Activated CD4-positive, alpha-beta T cell treated with anti-CD3 and anti-CD28 coated beads, Interleukin-2, amount 50 U/mL, for 1 hour (primary cell): ENCODE results near the gene AKT1.

Source experiments
- DNase-seq: peaks from one replicate; pipeline ENCODE4 v3.0.0-alpha.2; 2020

Gene AKT1

GRCh38 chr14:104771374-104771773, 24.2 kb downstream of the AKT1 start:
- DNase-seq: no peak

DNA sequence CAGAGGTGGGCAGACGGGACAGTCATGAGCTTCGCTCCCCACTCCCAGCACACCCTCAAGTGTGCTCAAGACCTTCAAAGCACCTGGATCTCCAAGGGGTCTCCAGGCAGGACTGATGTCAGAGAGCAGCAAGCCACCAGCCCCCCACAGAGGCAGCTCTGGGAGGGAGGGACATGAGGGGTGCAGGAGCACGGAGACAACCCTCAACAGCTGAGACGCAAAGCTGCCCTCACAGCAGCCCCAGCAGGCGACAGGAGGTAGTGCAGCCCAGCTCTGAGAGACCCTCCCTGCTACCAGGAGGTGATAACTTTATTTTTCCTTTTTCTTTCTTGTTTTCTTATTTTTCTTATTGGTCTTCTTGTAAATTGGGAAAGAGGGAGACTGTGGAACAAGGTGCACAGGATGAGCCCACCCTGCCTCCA, 24.7 kb downstream of the AKT1 start:
- no peak for DNase-seq

- DNase-seq: no peak
Measured at GRCh38 chr14:104770072-104770579, 25.4 kb downstream of the AKT1 start.

DNA sequence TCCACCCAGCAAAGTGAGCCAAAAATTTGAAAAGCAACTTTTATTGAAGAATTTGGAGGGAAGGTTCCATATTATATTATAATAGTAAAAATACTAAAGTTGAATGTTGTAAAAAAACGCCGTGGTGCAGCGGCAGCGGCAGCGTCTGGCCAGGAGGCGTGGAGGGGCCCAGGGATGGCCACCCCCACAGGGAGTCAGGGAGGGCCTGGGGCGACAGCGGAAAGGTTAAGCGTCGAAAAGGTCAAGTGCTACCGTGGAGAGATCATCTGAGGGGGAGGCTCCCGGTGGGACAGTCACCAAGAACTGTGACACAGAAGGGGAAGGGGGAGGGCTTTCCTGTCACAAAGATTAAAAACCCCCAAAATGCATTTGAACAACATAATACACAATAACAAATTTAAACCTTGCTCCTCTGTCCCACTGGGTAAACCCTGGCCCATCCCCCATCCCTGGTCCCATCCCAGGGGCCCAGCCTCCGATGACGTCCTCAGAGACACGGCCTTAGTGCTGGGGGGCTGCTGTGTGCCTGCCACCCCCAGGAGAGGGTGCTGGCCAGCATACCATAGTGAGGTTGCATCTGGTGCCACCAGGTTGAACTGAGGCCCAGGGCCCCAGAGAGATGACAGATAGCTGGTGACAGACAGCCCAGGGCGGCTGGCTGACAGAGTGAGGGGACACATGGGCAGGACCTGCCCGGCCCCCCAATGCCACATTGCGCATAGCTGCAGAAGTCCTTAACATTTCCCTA, 26.1 kb downstream of the AKT1 start:
- no peak for DNase-seq

- peak; percentile 93 for DNase-seq
Measured at GRCh38 chr14:104768437-104769323, 26.9 kb downstream of the AKT1 start.

- DNase-seq: no peak
Measured at GRCh38 chr14:104767634-104767918, 28.0 kb downstream of the AKT1 start.

- no peak for DNase-seq
Measured at GRCh38 chr14:104766863-104767633, 28.5 kb downstream of the AKT1 start.

- no peak for DNase-seq
Measured at GRCh38 chr14:104766256-104766862, 29.2 kb downstream of the AKT1 start.

DNA sequence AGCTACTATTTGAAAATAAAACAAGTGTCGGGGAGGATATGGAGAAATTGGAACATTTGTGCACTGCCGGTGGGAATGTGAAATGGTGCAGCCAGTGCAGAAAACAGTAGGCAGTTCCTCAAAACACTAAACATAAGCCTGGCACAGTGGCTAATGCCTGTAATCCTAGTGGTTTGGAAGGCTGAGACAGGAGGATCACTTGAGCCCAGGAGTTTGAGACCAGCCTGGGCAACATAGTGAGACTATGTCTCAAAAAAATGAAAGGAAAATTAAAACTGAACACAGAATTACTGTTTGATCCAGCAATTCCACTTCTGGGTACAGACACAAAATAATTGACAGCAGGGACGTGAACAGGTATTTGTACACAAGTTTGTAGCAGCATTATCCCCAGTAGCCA, 30.0 kb downstream of the AKT1 start:
- no peak for DNase-seq

DNA sequence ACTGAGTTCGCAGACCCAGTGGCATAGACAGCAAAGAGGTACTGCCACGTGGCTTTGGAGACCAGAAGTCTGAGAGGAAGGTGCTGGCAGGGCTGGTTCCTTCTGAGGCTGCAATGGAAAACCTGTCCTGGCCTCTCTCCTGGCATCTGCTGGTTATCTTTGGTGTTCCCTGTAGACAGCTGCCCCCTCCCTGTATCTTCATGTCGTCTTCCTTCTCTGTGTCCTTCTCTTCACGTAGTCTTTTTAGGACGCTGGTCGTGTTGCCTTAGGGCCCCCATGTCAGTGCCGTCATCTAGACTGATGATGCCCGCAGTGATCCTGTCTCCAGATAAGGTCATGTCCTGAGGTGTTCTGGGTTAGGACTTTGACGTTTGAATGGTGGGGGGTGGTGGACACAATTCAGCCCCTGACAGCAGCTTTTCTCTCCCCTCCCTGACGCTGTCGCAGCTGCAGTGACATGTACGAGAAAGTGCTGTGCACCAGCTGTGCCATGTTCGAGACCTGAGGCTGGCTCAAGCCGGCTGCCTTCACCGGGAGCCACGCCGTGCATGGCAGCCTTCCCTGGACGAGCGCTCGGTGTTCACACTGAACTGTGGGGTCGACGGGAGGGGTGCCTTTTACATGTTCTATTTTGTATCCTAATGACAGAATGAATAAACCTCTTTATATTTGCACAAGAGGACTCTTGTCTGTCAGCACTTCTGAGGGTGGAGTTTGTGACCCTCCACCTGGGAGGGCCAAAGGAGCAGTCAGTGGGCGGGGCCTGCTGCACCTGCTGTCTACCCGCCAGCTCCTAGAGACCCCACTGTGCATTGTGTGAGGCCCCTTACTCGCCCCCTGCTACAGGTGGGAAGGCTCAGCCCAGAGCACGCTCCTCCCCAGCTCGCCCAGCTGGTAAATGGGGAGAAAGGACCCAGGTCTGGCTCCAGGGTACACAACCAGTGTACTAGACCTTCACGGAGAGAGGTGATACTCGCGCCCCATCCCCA, 36.3 kb downstream of the AKT1 start:
- no peak for DNase-seq

DNA sequence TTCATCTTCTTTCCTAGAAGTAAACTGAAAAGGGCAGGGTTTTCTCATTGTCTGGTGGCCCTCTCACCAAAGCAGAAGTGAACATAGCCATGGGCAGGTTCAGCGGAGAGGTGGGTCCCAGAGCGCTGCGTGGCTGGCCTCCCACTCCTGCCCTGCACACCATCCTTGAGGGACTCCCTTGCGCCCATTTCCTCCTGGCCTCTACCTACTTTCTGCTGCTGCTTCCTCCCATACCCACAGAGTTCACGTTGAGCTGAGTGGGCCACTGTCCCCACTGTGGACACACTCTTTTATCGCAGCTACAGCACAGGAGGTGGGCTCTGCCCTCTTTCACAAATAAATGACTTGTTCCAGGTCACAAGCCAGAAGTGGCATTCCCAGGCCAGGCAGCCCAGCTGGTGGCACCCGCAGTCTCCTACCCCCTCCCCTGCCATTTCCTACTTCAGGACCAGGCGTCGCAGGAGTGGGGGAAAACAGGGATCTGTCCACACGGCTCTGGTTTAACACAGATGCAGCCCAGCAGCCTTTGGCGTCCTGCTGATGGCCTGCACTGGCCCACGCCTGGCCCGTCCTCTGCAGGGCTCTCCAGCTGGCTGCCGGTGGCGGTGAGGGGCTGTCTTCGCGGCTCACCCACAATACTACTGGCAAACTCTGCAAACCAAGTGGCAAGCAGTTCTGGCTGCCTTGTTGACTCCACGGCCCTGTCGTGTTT, 37.7 kb downstream of the AKT1 start:
- no peak for DNase-seq

DNA sequence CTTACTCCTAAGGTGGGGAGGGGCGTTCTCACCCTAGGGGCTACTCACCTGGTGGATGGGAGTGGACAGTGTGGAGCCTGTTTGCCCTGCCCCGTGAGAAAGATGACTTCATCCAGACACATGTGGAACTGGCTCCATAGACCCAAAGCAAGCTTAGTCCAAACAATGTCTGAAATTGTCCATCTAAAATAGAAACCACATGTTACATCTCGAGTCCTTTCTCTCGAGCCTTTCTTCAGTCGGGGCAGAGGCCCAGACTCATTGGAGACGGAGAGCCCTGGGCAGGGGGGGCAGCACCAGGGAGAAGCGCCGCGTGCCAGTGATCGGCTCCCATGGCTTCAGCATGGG, 38.3 kb downstream of the AKT1 start:
- DNase-seq: no peak

GRCh38 chr14:104756477-104757237, 38.9 kb downstream of the AKT1 start:
- no peak for DNase-seq

- no peak for DNase-seq
Measured at GRCh38 chr14:104755621-104756020, 39.9 kb downstream of the AKT1 start.

DNA sequence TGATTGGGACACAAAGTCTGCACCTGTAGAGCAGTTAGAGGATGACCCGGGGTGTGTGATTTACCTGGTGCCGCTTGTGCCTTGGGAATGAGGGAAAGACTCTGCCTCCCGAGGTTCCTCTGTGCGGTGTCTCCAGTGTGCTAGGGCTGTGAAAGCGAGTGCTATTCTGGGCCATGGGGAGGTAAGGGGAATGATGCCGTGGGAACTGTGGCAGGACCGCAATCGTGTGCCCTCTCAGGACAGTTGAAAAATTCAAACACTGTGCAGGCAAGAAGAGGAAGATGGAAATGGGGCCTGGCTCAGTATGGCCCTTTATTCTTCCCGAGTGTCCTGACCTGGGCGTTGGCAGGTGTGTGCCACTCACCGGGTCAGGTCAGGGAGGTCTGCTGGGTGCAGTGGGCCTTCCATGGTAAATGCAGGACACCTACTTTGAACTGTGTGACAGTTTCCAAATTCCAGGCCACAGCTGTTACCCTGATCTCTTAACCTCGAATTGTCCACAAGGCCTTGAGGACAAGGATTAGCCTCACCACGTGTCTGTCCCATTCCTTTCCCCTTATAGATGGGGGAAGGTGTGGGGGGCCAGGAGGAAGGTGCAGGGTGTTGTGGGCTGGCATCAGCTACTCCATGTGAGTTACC, 41.2 kb downstream of the AKT1 start:
- DNase-seq: no peak

DNA sequence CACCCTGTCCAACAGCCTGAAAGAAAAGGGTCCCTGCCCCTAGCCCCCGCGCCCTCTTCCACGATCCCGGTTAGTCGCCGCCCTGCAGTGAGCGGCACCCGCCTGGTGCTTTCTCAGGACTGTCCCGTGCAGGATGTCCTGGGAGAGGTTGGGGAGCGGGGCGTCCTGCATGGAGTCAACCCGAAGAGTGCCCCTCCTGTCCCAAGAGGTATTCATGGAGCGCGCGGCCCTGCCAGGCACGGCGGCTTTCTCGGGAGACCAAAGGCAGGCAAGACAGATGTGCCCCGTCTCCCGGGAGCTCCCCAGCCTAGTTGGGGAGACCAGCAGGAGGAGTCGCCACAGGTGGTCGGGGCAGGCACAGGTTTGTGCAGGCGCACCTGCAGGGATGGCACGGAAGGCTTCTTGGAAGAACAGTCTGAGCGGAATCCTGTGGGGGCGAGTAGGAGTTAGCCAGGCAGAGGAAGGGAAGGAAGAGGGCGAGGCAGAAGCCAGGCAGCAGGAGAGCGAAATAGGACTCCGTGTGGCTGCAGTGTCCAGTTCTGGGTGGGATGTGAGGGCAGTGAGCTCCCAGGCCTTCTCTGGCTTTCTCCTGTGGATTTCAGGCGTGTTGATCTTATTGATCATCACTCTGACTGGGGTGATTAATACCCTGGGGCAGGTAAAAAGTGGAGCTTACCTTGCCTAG, 41.9 kb downstream of the AKT1 start:
- DNase-seq: no peak

DNA sequence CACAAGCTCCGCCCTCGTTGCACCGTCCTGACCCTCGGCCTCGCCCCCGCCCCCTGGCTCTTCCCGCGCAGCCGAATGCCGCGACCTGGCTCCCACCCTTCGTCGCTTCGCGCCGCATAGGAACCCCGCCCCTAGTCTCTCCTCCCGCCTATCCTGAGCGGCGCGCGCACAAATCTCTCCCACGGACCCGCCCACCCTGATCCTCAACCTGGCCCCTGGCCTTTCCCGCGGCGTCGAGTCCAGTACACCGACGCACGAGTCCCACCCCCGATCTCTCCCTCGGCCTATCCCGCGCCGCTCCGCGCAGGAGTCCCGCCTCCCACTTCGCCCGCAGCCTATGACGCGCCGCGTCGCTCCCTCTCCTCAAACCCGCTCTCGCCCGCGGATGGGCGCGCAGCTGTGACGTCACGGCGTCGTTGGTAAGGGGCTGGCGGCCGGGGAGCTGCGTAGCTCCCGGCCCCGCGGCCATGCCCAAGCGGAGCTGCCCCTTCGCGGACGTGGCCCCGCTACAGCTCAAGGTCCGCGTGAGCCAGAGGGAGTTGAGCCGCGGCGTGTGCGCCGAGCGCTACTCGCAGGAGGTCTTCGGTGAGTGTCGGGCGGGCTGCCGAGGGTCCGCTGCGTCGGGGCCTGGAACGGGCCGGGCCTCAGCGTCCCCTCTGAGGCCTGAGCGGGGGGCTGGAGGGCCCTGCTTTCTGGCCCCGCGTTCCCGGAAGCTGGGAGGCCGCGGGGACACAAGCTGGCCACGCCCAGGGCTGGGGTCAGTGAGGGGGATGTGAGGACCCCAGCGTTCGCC, 42.6 kb downstream of the AKT1 start, which contains the start of gene SIVA1:
TSS of gene SIVA1 (plus strand) at position 413 of the 793 bp plus-strand sequence. CDS start at position 468, 55 bp downstream.
- DNase-seq: peak; percentile 99

- no peak for DNase-seq
Measured at GRCh38 chr14:104752423-104752734, 43.2 kb downstream of the AKT1 start.
